Measurements from ENCODE around the gene OR1D5.
A peak's percentile ranks its signal among the peaks of the same experiment; 100 is the strongest.

Gene OR1D5

DNA sequence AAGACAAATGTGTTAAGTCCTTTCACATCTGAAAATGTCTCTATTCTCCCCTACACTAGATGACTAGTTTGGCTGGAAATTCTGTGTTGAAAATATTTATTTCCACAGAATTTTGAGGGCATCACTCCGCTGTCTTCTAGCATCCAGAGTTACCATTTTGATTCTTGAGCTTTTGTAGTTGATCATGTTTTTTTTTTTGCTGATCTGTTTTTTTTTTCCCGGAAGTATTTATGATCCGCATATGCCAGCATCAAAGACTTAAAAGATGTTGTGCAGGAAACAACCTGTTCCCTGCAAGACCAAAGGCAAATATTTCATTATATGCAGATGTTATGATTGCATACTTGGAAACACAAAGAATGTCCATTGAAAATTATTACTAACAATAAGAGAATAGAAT lies 16.7 kb downstream of the OR1D5 start:
- in situ Hi-C loops (cut with MboI; ENCODE audit: low pct_unique_long_range_greater_than_20kb, low sequenced_read_pairs, unreplicated experiment), result loop anchor here (25.0 kb wide), 1 partner anchor 616 kb away; the partner anchor contains the start of genes EMC6 and TAX1BP3
- TF ChIP-seq, protein P1, sequence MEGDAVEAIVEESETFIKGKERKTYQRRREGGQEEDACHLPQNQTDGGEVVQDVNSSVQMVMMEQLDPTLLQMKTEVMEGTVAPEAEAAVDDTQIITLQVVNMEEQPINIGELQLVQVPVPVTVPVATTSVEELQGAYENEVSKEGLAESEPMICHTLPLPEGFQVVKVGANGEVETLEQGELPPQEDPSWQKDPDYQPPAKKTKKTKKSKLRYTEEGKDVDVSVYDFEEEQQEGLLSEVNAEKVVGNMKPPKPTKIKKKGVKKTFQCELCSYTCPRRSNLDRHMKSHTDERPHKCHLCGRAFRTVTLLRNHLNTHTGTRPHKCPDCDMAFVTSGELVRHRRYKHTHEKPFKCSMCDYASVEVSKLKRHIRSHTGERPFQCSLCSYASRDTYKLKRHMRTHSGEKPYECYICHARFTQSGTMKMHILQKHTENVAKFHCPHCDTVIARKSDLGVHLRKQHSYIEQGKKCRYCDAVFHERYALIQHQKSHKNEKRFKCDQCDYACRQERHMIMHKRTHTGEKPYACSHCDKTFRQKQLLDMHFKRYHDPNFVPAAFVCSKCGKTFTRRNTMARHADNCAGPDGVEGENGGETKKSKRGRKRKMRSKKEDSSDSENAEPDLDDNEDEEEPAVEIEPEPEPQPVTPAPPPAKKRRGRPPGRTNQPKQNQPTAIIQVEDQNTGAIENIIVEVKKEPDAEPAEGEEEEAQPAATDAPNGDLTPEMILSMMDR (IDR thresholded peaks at IDR 0.05; ENCODE audit: extremely low read depth, insufficient read depth, missing control alignments), result no peak
- no peak for DNase-seq (ENCODE audit: low spot score)

DNA sequence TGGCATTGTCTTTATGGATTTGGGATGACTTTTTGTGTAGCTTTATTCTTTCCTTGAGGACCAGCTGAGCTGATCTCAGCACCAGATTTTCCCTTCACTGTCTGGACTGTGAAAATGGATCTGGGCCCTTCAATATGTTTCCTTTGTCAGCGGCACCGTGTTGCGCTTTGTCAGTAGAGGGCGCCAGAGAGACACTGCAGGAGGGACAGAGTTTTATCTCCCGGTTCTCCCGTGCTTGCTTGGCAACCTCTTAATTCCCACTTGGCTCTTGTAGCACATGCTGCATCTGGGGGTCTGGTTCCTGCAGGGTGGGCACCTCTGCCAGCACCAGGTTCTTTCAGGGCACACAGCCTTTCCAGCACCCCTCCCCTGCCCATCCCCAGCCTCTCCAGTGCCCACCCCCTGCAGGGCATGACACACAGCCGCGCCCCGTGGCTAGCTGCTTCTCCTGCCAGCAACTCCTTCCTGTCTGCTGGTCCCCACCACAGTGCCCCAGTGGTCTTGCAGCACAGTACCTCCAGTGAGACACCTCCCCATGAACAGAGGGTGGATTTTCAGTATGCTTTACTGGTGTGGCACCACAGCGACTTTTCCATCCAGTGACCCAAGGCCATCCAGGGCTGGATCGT lies 19.6 kb downstream of the OR1D5 start:
- TF ChIP-seq, protein P1 (IDR thresholded peaks at IDR 0.05; ENCODE audit: extremely low read depth, insufficient read depth, missing control alignments), result peak; percentile 23
- in situ Hi-C loops (cut with MboI; ENCODE audit: low pct_unique_long_range_greater_than_20kb, low sequenced_read_pairs, unreplicated experiment), result loop anchor here (25.0 kb wide), 1 partner anchor 618 kb away; the partner anchor contains the start of genes EMC6 and TAX1BP3

DNA sequence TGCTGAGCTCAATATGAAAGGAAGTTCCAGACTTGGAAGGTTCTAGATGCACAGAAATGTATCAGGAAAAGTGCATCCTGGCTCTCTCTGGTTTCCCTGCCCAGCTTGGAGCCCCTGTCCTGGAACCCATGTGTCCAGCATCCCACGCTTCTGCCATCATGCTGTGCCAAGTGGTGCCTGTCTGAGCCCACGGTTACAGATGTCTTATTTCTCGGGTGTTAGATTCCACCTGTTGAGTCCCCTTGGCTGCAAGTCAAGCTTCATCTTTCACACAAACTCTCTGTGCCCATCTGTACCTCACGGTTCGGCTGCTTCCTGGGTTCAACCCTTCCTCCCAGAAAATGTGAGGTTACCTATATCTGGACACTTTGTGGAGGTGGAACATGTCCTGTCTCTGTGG lies 22.5 kb downstream of the OR1D5 start:
- DNase-seq (ENCODE audit: low spot score), result no peak
- TF ChIP-seq, protein P1 (IDR thresholded peaks at IDR 0.05; ENCODE audit: extremely low read depth, insufficient read depth, missing control alignments), result no peak
- in situ Hi-C loops (cut with MboI; ENCODE audit: low pct_unique_long_range_greater_than_20kb, low sequenced_read_pairs, unreplicated experiment), result loop anchor here (25.0 kb wide), 1 partner anchor 621 kb away; the partner anchor contains the start of genes EMC6 and TAX1BP3

More for the DNA sequence above, 19.6 kb downstream of the OR1D5 start:
- no peak for DNase-seq (ENCODE audit: low spot score)

DNA sequence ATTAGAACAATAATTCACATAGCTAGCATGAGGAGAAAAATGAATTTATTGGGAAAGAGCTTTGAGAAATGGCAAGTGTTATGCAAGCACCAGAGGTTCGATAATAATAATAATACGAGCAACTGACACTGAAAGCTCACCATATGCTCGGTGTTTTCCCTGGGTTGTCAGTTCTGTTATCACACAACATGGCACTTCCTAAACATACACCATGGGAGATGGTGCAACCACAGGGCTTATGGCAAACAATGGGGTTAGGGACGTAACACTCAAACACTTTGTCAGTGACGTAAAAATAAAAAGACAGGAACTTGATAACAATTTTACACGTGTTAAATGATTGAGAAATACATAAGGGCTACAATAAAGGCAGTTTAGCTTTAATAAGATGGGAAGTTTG lies 23.7 kb downstream of the OR1D5 start:
- TF ChIP-seq, protein P1 (IDR thresholded peaks at IDR 0.05; ENCODE audit: extremely low read depth, insufficient read depth, missing control alignments), result no peak
- no peak for DNase-seq (ENCODE audit: low spot score)
- in situ Hi-C loops (cut with MboI; ENCODE audit: low pct_unique_long_range_greater_than_20kb, low sequenced_read_pairs, unreplicated experiment), result loop anchor here (25.0 kb wide), 1 partner anchor 623 kb away; the partner anchor contains the start of genes EMC6 and TAX1BP3

DNA sequence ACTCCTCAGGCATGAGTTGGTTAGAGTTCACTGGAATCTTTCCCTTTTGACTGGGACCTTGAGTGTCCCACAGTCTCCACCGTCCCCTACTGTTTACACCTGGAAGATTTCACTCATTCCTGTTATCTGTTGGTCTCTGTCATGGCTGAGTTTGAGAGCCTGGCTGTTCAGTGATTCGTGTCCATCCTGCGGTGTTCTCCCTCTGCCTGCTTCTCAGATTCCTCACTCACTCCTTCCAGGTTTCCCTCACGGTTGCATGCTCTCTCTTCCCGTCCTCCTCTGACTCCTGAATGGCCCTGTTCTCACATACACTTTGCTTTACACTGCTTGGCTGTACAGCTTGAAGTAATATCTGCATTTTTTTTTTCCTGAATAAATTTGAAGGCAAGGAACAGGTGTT lies 24.5 kb downstream of the OR1D5 start:
- no peak for DNase-seq (ENCODE audit: low spot score)
- TF ChIP-seq, protein P1 (IDR thresholded peaks at IDR 0.05; ENCODE audit: extremely low read depth, insufficient read depth, missing control alignments), result no peak
- in situ Hi-C loops (cut with MboI; ENCODE audit: low pct_unique_long_range_greater_than_20kb, low sequenced_read_pairs, unreplicated experiment), result loop anchor here (25.0 kb wide), 1 partner anchor 623 kb away; the partner anchor contains the start of genes EMC6 and TAX1BP3

DNA sequence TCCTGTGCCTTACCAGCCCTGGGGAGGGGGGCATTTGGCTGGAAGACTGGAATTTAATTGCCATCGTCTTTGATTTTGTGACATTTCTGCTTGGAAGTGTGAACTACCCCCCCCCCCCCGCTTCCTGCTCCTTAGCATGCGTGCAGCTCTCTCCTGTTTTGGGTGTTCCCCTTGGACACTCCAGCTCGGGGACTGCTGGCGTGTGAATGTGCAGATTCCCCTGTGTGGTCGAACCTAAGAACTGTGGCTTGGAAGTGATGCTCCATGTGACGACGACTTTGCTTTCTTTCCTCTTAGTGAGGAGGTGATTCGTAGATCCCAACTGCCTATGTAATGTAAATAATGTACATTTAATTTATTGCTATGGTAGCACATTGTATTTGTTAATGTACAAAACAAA lies 26.1 kb downstream of the OR1D5 start:
- in situ Hi-C loops (cut with MboI; ENCODE audit: low pct_unique_long_range_greater_than_20kb, low sequenced_read_pairs, unreplicated experiment), result loop anchor here (25.0 kb wide), 1 partner anchor 625 kb away; the partner anchor contains the start of genes EMC6 and TAX1BP3
- TF ChIP-seq, protein P1 (IDR thresholded peaks at IDR 0.05; ENCODE audit: extremely low read depth, insufficient read depth, missing control alignments), result no peak
- no peak for DNase-seq (ENCODE audit: low spot score)

All from GM13977 (cell line).